ENCODE results near the gene CA12. TPM values are rescaled to one million over a fixed set of nuclear protein-coding genes. Genes with fewer than 3 reads are reported as not detected.

CA12 gene
- total RNA-seq, 1 experiment from 2014 or later, result 2.8 TPM

DNA sequence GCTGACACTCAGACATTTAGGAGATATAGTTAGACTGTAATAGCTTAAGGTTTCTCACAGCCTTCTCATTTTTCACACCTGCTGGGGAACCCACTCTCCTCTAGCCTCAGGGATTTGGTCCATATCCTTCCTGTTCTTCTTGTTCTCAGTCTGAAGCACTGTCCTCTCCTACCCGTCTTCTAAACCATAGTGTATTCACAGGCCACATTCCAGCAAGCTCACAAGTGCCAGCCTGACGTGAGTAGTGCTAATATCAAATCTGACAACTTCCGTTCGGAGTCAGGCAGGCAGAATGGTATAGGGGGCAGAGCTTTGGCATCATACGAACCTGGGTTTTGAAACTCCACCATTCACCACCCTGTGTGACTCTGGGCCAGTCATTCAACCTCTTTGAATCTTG lies 6.9 kb upstream of the CA12 start:
- Mint-ChIP-seq H3K27me3 (ENCODE audit: low read depth) (peaks cover 54% of the 10 kb centered on the region), H3K27ac (no peak overlapping the region), H3K36me3 (0 out of 2 replicates have a peak, but pooled peaks cover 2% of the 10 kb centered on the region), H3K4me3 (no peak overlapping the region), H3K4me1 (0 out of 2 replicates have a peak, but pooled peaks cover 3% of the 10 kb centered on the region), H3K9me3 (peaks cover 6% of the 10 kb centered on the region; the same call in 1 of the 2 replicates)
- POLR2A ChIA-PET, result interaction anchor here (0.7 kb wide), 1 partner anchor 19 kb away, joined by 3 read pairs; no protein-coding TSS in a partner anchor
- CTCF ChIA-PET, result interaction anchor here (1.0 kb wide), 1 partner anchor 340 kb away, joined by 3 read pairs; no protein-coding TSS in a partner anchor
- DNase-seq (ENCODE audit: low spot score) (no peak), ATAC-seq (no peak)
- no peak for TF ChIP-seq ETV6 (CRISPR knock-in tag; IDR thresholded peaks at IDR 0.05)
- no peak for TF ChIP-seq SP1 (CRISPR knock-in tag; conservative IDR thresholded peaks at IDR 0.05)
- no peak for TF ChIP-seq SMAD3 (CRISPR knock-in tag; IDR thresholded peaks at IDR 0.05; ENCODE audit: borderline replicate concordance)
- no peak for TF ChIP-seq NR2C2 (CRISPR knock-in tag; IDR thresholded peaks at IDR 0.05)
- TF ChIP-seq TEAD1 (CRISPR knock-in tag; IDR thresholded peaks at IDR 0.05), result no peak
- TF ChIP-seq, protein P1, sequence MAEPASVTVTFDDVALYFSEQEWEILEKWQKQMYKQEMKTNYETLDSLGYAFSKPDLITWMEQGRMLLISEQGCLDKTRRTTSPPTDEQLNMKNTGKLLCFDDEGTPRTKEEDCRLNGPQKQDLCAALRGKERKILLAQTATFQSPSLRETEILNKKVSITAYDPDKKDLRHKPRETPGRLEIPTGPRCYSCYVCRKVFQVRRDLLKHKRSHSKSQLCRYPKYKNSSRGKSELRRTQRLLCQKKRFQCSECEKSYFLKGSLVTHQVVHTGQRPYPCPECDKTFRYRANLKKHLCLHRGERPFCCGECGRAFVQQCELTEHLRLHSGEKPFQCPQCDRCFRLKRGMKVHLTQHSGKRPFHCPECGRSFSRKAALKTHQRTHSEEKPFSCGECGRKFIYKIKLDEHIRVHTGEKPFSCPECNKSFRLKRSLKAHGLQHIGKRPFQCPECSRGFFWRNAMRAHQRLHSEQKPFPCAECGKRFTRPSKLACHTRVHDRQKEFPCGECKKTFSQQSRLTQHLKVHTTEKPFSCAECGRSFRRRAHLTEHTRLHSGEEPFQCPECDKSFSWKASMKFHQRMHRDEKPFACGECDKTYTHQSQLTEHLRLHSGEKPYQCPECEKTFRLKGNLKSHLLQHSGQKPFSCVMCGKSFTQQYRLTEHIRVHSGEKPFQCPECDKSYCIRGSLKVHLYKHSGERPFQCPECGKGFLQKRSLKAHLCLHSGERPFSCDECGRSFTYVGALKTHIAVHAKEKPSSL (CRISPR knock-in tag; conservative IDR thresholded peaks at IDR 0.05), result no peak
- no peak for TF ChIP-seq TEAD4 (CRISPR knock-in tag; IDR thresholded peaks at IDR 0.05)
- TF ChIP-seq CREM (CRISPR knock-in tag; IDR thresholded peaks at IDR 0.05), result no peak

DNA sequence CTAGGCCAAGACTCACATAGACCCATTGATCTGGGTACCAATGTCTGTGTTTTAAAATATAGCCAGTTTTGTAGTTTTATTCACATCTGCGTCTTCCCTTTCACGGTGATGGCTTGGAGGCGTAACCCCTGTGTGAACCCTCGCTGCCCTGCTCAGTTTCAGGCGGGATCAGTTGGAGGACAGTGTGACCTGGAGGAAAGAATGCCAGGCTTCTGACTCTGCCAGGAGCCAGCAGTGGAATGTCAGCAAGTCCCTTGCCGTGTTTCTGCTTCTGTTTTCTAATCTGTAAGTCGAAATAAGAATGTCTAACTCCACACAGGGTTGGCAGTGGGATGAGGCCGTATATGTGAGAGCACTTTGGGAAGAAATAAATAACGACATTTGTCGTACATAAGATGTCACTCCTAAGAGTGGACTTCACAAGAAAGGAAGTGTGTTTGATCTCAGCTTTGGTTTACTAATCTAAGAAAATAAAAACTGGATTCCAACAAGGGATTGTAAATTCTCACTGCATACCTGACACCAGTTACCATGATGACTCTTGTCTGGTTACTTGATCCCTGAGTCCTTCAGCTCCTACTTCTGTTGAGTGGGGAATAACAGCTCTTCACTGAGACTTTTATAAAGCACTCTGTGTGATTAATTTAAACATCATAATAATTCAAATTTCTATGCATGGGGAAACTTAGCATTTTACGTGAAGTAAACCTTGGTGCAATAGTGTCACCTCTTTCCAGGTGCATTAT lies 6.3 kb upstream of the CA12 start:
- no peak for ATAC-seq
- Mint-ChIP-seq H3K27me3 (ENCODE audit: low read depth) (peaks cover 55% of the 10 kb centered on the region), H3K27ac (no peak overlapping the region), H3K36me3 (0 out of 2 replicates have a peak, but pooled peaks cover 2% of the 10 kb centered on the region), H3K4me1 (peaks cover 6% of the 10 kb centered on the region; the same call in 1 of the 2 replicates), H3K9me3 (peaks cover 6% of the 10 kb centered on the region; the same call in 1 of the 2 replicates), H3K4me3 (no peak overlapping the region)
- DNase-seq (ENCODE audit: low spot score), result no peak
- ChIA-PET POLR2A (interaction anchor here (0.6 kb wide), 1 partner anchor 19 kb away, joined by 3 read pairs; no protein-coding TSS in a partner anchor), CTCF (interaction anchor here (0.9 to 1.0 kb wide), 2 partner anchors 45 to 340 kb away, joined by 3 read pairs; no protein-coding TSS in a partner anchor)
- TF ChIP-seq, protein P2, sequence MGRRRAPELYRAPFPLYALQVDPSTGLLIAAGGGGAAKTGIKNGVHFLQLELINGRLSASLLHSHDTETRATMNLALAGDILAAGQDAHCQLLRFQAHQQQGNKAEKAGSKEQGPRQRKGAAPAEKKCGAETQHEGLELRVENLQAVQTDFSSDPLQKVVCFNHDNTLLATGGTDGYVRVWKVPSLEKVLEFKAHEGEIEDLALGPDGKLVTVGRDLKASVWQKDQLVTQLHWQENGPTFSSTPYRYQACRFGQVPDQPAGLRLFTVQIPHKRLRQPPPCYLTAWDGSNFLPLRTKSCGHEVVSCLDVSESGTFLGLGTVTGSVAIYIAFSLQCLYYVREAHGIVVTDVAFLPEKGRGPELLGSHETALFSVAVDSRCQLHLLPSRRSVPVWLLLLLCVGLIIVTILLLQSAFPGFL (CRISPR knock-in tag; IDR thresholded peaks at IDR 0.05; ENCODE audit: borderline replicate concordance), result no peak
- TF ChIP-seq, protein P3, sequence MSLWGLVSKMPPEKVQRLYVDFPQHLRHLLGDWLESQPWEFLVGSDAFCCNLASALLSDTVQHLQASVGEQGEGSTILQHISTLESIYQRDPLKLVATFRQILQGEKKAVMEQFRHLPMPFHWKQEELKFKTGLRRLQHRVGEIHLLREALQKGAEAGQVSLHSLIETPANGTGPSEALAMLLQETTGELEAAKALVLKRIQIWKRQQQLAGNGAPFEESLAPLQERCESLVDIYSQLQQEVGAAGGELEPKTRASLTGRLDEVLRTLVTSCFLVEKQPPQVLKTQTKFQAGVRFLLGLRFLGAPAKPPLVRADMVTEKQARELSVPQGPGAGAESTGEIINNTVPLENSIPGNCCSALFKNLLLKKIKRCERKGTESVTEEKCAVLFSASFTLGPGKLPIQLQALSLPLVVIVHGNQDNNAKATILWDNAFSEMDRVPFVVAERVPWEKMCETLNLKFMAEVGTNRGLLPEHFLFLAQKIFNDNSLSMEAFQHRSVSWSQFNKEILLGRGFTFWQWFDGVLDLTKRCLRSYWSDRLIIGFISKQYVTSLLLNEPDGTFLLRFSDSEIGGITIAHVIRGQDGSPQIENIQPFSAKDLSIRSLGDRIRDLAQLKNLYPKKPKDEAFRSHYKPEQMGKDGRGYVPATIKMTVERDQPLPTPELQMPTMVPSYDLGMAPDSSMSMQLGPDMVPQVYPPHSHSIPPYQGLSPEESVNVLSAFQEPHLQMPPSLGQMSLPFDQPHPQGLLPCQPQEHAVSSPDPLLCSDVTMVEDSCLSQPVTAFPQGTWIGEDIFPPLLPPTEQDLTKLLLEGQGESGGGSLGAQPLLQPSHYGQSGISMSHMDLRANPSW (CRISPR knock-in tag; conservative IDR thresholded peaks at IDR 0.05; ENCODE audit: low read depth), result no peak
- TF ChIP-seq, protein P4, sequence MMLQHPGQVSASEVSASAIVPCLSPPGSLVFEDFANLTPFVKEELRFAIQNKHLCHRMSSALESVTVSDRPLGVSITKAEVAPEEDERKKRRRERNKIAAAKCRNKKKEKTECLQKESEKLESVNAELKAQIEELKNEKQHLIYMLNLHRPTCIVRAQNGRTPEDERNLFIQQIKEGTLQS (CRISPR knock-in tag; conservative IDR thresholded peaks at IDR 0.05), result no peak
- no peak for TF ChIP-seq RELA (CRISPR knock-in tag; IDR thresholded peaks at IDR 0.05; ENCODE audit: borderline replicate concordance)
- TF ChIP-seq, protein P5, sequence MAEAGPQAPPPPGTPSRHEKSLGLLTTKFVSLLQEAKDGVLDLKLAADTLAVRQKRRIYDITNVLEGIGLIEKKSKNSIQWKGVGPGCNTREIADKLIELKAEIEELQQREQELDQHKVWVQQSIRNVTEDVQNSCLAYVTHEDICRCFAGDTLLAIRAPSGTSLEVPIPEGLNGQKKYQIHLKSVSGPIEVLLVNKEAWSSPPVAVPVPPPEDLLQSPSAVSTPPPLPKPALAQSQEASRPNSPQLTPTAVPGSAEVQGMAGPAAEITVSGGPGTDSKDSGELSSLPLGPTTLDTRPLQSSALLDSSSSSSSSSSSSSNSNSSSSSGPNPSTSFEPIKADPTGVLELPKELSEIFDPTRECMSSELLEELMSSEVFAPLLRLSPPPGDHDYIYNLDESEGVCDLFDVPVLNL (CRISPR knock-in tag; IDR thresholded peaks at IDR 0.05; ENCODE audit: borderline replicate concordance, low read depth), result no peak
- TF ChIP-seq TP53 (CRISPR knock-in tag; IDR thresholded peaks at IDR 0.05), result no peak
- TF ChIP-seq, protein P6, sequence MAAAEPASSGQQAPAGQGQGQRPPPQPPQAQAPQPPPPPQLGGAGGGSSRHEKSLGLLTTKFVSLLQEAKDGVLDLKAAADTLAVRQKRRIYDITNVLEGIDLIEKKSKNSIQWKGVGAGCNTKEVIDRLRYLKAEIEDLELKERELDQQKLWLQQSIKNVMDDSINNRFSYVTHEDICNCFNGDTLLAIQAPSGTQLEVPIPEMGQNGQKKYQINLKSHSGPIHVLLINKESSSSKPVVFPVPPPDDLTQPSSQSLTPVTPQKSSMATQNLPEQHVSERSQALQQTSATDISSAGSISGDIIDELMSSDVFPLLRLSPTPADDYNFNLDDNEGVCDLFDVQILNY (CRISPR knock-in tag; IDR thresholded peaks at IDR 0.05), result no peak
- TF ChIP-seq NFE2L1 (CRISPR knock-in tag; IDR thresholded peaks at IDR 0.05), result no peak
- TF ChIP-seq NFATC4 (CRISPR knock-in tag; IDR thresholded peaks at IDR 0.05), result no peak
- TF ChIP-seq, protein P7, sequence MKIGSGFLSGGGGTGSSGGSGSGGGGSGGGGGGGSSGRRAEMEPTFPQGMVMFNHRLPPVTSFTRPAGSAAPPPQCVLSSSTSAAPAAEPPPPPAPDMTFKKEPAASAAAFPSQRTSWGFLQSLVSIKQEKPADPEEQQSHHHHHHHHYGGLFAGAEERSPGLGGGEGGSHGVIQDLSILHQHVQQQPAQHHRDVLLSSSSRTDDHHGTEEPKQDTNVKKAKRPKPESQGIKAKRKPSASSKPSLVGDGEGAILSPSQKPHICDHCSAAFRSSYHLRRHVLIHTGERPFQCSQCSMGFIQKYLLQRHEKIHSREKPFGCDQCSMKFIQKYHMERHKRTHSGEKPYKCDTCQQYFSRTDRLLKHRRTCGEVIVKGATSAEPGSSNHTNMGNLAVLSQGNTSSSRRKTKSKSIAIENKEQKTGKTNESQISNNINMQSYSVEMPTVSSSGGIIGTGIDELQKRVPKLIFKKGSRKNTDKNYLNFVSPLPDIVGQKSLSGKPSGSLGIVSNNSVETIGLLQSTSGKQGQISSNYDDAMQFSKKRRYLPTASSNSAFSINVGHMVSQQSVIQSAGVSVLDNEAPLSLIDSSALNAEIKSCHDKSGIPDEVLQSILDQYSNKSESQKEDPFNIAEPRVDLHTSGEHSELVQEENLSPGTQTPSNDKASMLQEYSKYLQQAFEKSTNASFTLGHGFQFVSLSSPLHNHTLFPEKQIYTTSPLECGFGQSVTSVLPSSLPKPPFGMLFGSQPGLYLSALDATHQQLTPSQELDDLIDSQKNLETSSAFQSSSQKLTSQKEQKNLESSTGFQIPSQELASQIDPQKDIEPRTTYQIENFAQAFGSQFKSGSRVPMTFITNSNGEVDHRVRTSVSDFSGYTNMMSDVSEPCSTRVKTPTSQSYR (CRISPR knock-in tag; IDR thresholded peaks at IDR 0.05), result no peak
- TF ChIP-seq, protein P8, sequence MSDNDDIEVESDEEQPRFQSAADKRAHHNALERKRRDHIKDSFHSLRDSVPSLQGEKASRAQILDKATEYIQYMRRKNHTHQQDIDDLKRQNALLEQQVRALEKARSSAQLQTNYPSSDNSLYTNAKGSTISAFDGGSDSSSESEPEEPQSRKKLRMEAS (CRISPR knock-in tag; IDR thresholded peaks at IDR 0.05), result no peak
- TF ChIP-seq NR1H2 (CRISPR knock-in tag; IDR thresholded peaks at IDR 0.05), result no peak
- TF ChIP-seq JAZF1 (CRISPR knock-in tag; IDR thresholded peaks at IDR 0.05), result no peak
